ENCODE data around the gene CCDC81. TPM values are rescaled to one million over a fixed set of nuclear protein-coding genes. Genes with fewer than 3 reads are reported as not detected.

The CCDC81 gene
- polyA plus RNA-seq, 4 donors: 0.13 to 0.41 (median 0.22) TPM; not detected in 1

DNA sequence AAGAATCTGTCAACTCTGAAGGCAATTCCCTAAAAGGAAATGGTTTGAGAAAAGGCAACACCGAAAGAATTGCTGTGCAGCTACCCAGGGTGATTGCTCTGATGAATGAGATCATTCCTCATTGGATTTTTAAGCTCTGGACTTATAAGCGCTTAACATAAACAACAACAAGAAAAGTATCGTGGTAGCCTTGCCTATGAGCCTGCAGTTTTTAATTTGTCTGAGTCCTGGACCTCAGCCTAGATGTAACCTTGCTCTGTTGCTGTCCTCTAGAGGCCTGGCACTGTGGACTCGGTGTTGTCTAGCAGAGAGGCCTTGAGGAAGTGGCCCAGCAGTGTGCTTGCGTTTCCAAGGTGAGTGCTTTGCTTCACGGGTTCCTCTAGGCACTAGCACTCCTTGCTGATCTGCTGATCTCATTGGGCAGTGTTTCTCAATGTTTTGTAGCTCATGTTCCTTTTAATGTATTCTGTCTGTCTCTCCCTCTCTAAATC is 20.4 kb downstream of the CCDC81 start:
- Histone ChIP-seq H3K27ac (ENCODE audit: low read depth in 1 of 3, low read length in 2 of 3) (no peak overlapping the region), H3K4me1 (ENCODE audit: control insufficient read depth in 3 of 3, insufficient read depth in 2 of 3, low read depth in 1 of 3, low read length in 2 of 3) (no peaks in the 10 kb centered on the region), H3K27me3 (ENCODE audit: control insufficient read depth in 3 of 3, insufficient read depth in 3 of 3, low read length in 3 of 3) (no peaks in the 10 kb centered on the region), H3K36me3 (ENCODE audit: control insufficient read depth in 3 of 3, insufficient read depth in 2 of 3, low read depth in 1 of 3, low read length in 3 of 3) (no peaks in the 10 kb centered on the region), H3K9me3 (ENCODE audit: control insufficient read depth in 2 of 2, insufficient read depth in 1 of 2, low read depth in 1 of 2, low read length in 1 of 2) (no peaks in the 10 kb centered on the region), H3K4me3 (ENCODE audit: low read depth in 1 of 3, low read length in 3 of 3) (no peak overlapping the region)
- FAIRE-seq: no peak
- 55 to 69% (median 65%) methylated on average over 6 of the region's 6 CpGs for whole genome bisulfite sequencing, 3 donors
- DNase-seq: peak in 1 of 2 donors; percentile 11

GRCh38 chr11:86396396-86396795 is 21.7 kb downstream of the CCDC81 start:
- WGBS, 3 donors: 97 to 100% (median 98%) methylated on average over 2 of the region's 2 CpGs
- Histone ChIP-seq H3K36me3 (ENCODE audit: control insufficient read depth in 3 of 3, insufficient read depth in 2 of 3, low read depth in 1 of 3, low read length in 3 of 3) (no peaks in the 10 kb centered on the region), H3K27ac (ENCODE audit: low read depth in 1 of 3, low read length in 2 of 3) (no peak overlapping the region), H3K27me3 (ENCODE audit: control insufficient read depth in 3 of 3, insufficient read depth in 3 of 3, low read length in 3 of 3) (no peaks in the 10 kb centered on the region), H3K4me3 (ENCODE audit: low read depth in 1 of 3, low read length in 3 of 3) (no peak overlapping the region), H3K9me3 (ENCODE audit: control insufficient read depth in 2 of 2, insufficient read depth in 1 of 2, low read depth in 1 of 2, low read length in 1 of 2) (no peaks in the 10 kb centered on the region), H3K4me1 (ENCODE audit: control insufficient read depth in 3 of 3, insufficient read depth in 2 of 3, low read depth in 1 of 3, low read length in 2 of 3) (no peaks in the 10 kb centered on the region)
- FAIRE-seq (no peak), DNase-seq (no peak)

GRCh38 chr11:86397351-86397750 is 22.7 kb downstream of the CCDC81 start:
- Histone ChIP-seq H3K4me3 (ENCODE audit: low read depth in 1 of 3, low read length in 3 of 3) (no peak overlapping the region), H3K9me3 (ENCODE audit: control insufficient read depth in 2 of 2, insufficient read depth in 1 of 2, low read depth in 1 of 2, low read length in 1 of 2) (no peaks in the 10 kb centered on the region), H3K27me3 (ENCODE audit: control insufficient read depth in 3 of 3, insufficient read depth in 3 of 3, low read length in 3 of 3) (no peaks in the 10 kb centered on the region), H3K4me1 (ENCODE audit: control insufficient read depth in 3 of 3, insufficient read depth in 2 of 3, low read depth in 1 of 3, low read length in 2 of 3) (no peaks in the 10 kb centered on the region), H3K27ac (ENCODE audit: low read depth in 1 of 3, low read length in 2 of 3) (no peak overlapping the region), H3K36me3 (ENCODE audit: control insufficient read depth in 3 of 3, insufficient read depth in 2 of 3, low read depth in 1 of 3, low read length in 3 of 3) (no peaks in the 10 kb centered on the region)
- no peak for FAIRE-seq
- DNase-seq: no peak

- H3K4me3 ChIP-seq (ENCODE audit: low read depth in 1 of 3, low read length in 3 of 3): no peak overlapping the region
- H3K36me3 ChIP-seq (ENCODE audit: control insufficient read depth in 3 of 3, insufficient read depth in 2 of 3, low read depth in 1 of 3, low read length in 3 of 3): no peaks in the 10 kb centered on the region
- no peaks in the 10 kb centered on the region for H3K9me3 ChIP-seq (ENCODE audit: control insufficient read depth in 2 of 2, insufficient read depth in 1 of 2, low read depth in 1 of 2, low read length in 1 of 2)
- no peak for FAIRE-seq
- DNase-seq: no peak
- H3K27ac ChIP-seq (ENCODE audit: low read depth in 1 of 3, low read length in 2 of 3): no peak overlapping the region
- H3K4me1 ChIP-seq (ENCODE audit: control insufficient read depth in 3 of 3, insufficient read depth in 2 of 3, low read depth in 1 of 3, low read length in 2 of 3): no peaks in the 10 kb centered on the region
- WGBS, 3 donors: 85 to 95% (median 93%) methylated on average over 3 of the region's 3 CpGs
- H3K27me3 ChIP-seq (ENCODE audit: control insufficient read depth in 3 of 3, insufficient read depth in 3 of 3, low read length in 3 of 3): no peaks in the 10 kb centered on the region
These were observed 23.4 kb downstream of the CCDC81 start for GRCh38 chr11:86398106-86398505.

DNA sequence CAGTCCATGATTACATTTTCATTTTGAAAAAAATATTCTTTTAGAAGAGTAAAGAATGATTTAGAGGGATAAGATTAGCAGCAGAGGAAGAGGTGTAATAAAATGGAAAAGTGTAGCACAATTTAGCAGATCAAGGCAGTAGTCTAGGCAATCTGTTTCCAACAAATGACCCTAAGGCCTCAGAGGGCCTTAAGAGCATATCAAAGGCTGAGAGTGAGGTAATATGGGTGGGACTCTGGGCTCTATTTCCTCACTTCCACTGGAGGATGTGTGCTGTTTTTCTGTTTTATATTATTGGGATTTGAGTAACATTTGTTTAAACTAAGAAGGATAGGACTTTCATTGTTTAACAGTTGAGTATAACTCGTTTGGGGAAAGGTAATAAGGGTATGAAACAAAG is 28.8 kb downstream of the CCDC81 start:
- Histone ChIP-seq H3K4me1 (ENCODE audit: control insufficient read depth in 3 of 3, insufficient read depth in 2 of 3, low read depth in 1 of 3, low read length in 2 of 3) (no peaks in the 10 kb centered on the region), H3K27ac (ENCODE audit: low read depth in 1 of 3, low read length in 2 of 3) (no peak overlapping the region), H3K4me3 (ENCODE audit: low read depth in 1 of 3, low read length in 3 of 3) (no peak overlapping the region), H3K36me3 (ENCODE audit: control insufficient read depth in 3 of 3, insufficient read depth in 2 of 3, low read depth in 1 of 3, low read length in 3 of 3) (no peaks in the 10 kb centered on the region), H3K9me3 (ENCODE audit: control insufficient read depth in 2 of 2, insufficient read depth in 1 of 2, low read depth in 1 of 2, low read length in 1 of 2) (no peaks in the 10 kb centered on the region), H3K27me3 (ENCODE audit: control insufficient read depth in 3 of 3, insufficient read depth in 3 of 3, low read length in 3 of 3) (no peaks in the 10 kb centered on the region)
- WGBS, 3 donors: 53 to 68% (median 56%) methylated on average over 1 of the region's 1 CpG
- no peak for DNase-seq
- FAIRE-seq: no peak

- Histone ChIP-seq H3K4me3 (ENCODE audit: low read depth in 1 of 3, low read length in 3 of 3) (no peak overlapping the region), H3K27me3 (ENCODE audit: control insufficient read depth in 3 of 3, insufficient read depth in 3 of 3, low read length in 3 of 3) (no peaks in the 10 kb centered on the region), H3K4me1 (ENCODE audit: control insufficient read depth in 3 of 3, insufficient read depth in 2 of 3, low read depth in 1 of 3, low read length in 2 of 3) (no peaks in the 10 kb centered on the region), H3K9me3 (ENCODE audit: control insufficient read depth in 2 of 2, insufficient read depth in 1 of 2, low read depth in 1 of 2, low read length in 1 of 2) (no peaks in the 10 kb centered on the region), H3K27ac (ENCODE audit: low read depth in 1 of 3, low read length in 2 of 3) (no peak overlapping the region), H3K36me3 (ENCODE audit: control insufficient read depth in 3 of 3, insufficient read depth in 2 of 3, low read depth in 1 of 3, low read length in 3 of 3) (peaks cover 0 to 3% (median 0%) of the 10 kb centered on the region in 3 donors)
- FAIRE-seq: no peak
- no peak for DNase-seq
These were observed 34.2 kb downstream of the CCDC81 start for GRCh38 chr11:86408845-86409244.

- H3K4me3 ChIP-seq (ENCODE audit: low read depth in 1 of 3, low read length in 3 of 3): no peak overlapping the region
- 88 to 98% (median 95%) methylated on average over 2 of the region's 2 CpGs for WGBS, 3 donors
- H3K36me3 ChIP-seq (ENCODE audit: control insufficient read depth in 3 of 3, insufficient read depth in 2 of 3, low read depth in 1 of 3, low read length in 3 of 3): peaks cover 0 to 3% (median 0%) of the 10 kb centered on the region in 3 donors
- no peaks in the 10 kb centered on the region for H3K9me3 ChIP-seq (ENCODE audit: control insufficient read depth in 2 of 2, insufficient read depth in 1 of 2, low read depth in 1 of 2, low read length in 1 of 2)
- no peak overlapping the region for H3K27ac ChIP-seq (ENCODE audit: low read depth in 1 of 3, low read length in 2 of 3)
- FAIRE-seq (no peak), DNase-seq (no peak)
- H3K27me3 ChIP-seq (ENCODE audit: control insufficient read depth in 3 of 3, insufficient read depth in 3 of 3, low read length in 3 of 3): no peaks in the 10 kb centered on the region
- H3K4me1 ChIP-seq (ENCODE audit: control insufficient read depth in 3 of 3, insufficient read depth in 2 of 3, low read depth in 1 of 3, low read length in 2 of 3): no peaks in the 10 kb centered on the region
These were observed 39.3 kb downstream of the CCDC81 start for GRCh38 chr11:86414032-86414431.

GRCh38 chr11:86415026-86415425 is 40.3 kb downstream of the CCDC81 start:
- FAIRE-seq (no peak), DNase-seq (no peak)
- WGBS, 3 donors: 64 to 83% (median 74%) methylated on average over 4 of the region's 4 CpGs
- no peaks in the 10 kb centered on the region for H3K27me3 ChIP-seq (ENCODE audit: control insufficient read depth in 3 of 3, insufficient read depth in 3 of 3, low read length in 3 of 3)
- H3K9me3 ChIP-seq (ENCODE audit: control insufficient read depth in 2 of 2, insufficient read depth in 1 of 2, low read depth in 1 of 2, low read length in 1 of 2): no peaks in the 10 kb centered on the region
- H3K4me3 ChIP-seq (ENCODE audit: low read depth in 1 of 3, low read length in 3 of 3): no peak overlapping the region
- no peak overlapping the region for H3K27ac ChIP-seq (ENCODE audit: low read depth in 1 of 3, low read length in 2 of 3)
- H3K36me3 ChIP-seq (ENCODE audit: control insufficient read depth in 3 of 3, insufficient read depth in 2 of 3, low read depth in 1 of 3, low read length in 3 of 3): peaks cover 0 to 3% (median 0%) of the 10 kb centered on the region in 3 donors
- no peaks in the 10 kb centered on the region for H3K4me1 ChIP-seq (ENCODE audit: control insufficient read depth in 3 of 3, insufficient read depth in 2 of 3, low read depth in 1 of 3, low read length in 2 of 3)

GRCh38 chr11:86416494-86416893 is 41.8 kb downstream of the CCDC81 start:
- no peak for FAIRE-seq

More at GRCh38 chr11:86416494-86416893, 41.8 kb downstream of the CCDC81 start:
- Histone ChIP-seq H3K27me3 (ENCODE audit: control insufficient read depth in 3 of 3, insufficient read depth in 3 of 3, low read length in 3 of 3) (no peaks in the 10 kb centered on the region), H3K4me1 (ENCODE audit: control insufficient read depth in 3 of 3, insufficient read depth in 2 of 3, low read depth in 1 of 3, low read length in 2 of 3) (no peaks in the 10 kb centered on the region), H3K9me3 (ENCODE audit: control insufficient read depth in 2 of 2, insufficient read depth in 1 of 2, low read depth in 1 of 2, low read length in 1 of 2) (no peaks in the 10 kb centered on the region), H3K27ac (ENCODE audit: low read depth in 1 of 3, low read length in 2 of 3) (no peak overlapping the region), H3K36me3 (ENCODE audit: control insufficient read depth in 3 of 3, insufficient read depth in 2 of 3, low read depth in 1 of 3, low read length in 3 of 3) (peaks cover 0 to 3% (median 0%) of the 10 kb centered on the region in 3 donors), H3K4me3 (ENCODE audit: low read depth in 1 of 3, low read length in 3 of 3) (no peak overlapping the region)
- peak in 1 of 2 donors; percentile 16 for DNase-seq
- 91 to 93% (median 92%) methylated on average over 1 of the region's 1 CpG for WGBS, 3 donors

Measured in small intestine (tissue), 7 donors.